Right atrium auricular region (tissue), 2 donors: ENCODE data around the gene CYP24A1. TPM values are rescaled to one million over a fixed set of nuclear protein-coding genes. Genes with fewer than 3 reads are reported as not detected.

ENCODE experiments used
- DNase-seq: peaks from one replicate; pipeline ENCODE4 v3.0.0-alpha.2; 2019; ENCODE audit warnings: low spot score
- H3K27ac ChIP-seq, 2 donors: fragments of 200-600 bp; sonication (generic); 1 replicate in 1 of 2; 2 replicates in 1 of 2; pipeline ENCODE4 v1.5.1; 2016 to 2019
- H3K27me3 ChIP-seq, 2 donors: fragments of 200-600 bp; sonication (generic); one replicate each; pipeline versions ENCODE4 v1.5.1 to v1.6.0; 2017 to 2019
- H3K36me3 ChIP-seq: fragments of 200-600 bp; sonication (generic); one replicate; pipeline ENCODE4 v1.5.1; 2016
- H3K4me1 ChIP-seq, 2 donors: fragments of 200-600 bp; sonication (generic); one replicate each; pipeline versions ENCODE4 v1.5.1 to v1.6.0; 2017 to 2019
- H3K4me3 ChIP-seq, 2 donors: fragments of 200-600 bp; sonication (generic); 1 replicate in 1 of 2; 2 replicates in 1 of 2; pipeline ENCODE4 v1.5.1; 2017 to 2019; ENCODE audit warnings: mild to moderate bottlenecking in 1 of 2, moderate library complexity in 1 of 2
- H3K9me3 ChIP-seq, 2 donors: fragments of 200-600 bp; sonication (generic); one replicate each; pipeline ENCODE4 v1.5.1; 2019
- total RNA-seq, 2 donors: library from RNA; depleted of rRNA; stranded (reverse); fragments of >200 nt; gene quantifications; one replicate each; pipeline ENCODE4 v1.1.0, GENCODE V29; 2016
- TF ChIP-seq, protein P1 (sequence below), 2 donors: fragments of 200-600 bp; sonication (generic); IDR thresholded peaks; one replicate each; pipeline ENCODE4 v1.5.1; 2019; ENCODE audit warnings: antibody characterized with exemption in 2 of 2

Gene CYP24A1
- total RNA-seq, 2 donors from 2014 or later = 0.24 TPM; not detected in 1

DNA sequence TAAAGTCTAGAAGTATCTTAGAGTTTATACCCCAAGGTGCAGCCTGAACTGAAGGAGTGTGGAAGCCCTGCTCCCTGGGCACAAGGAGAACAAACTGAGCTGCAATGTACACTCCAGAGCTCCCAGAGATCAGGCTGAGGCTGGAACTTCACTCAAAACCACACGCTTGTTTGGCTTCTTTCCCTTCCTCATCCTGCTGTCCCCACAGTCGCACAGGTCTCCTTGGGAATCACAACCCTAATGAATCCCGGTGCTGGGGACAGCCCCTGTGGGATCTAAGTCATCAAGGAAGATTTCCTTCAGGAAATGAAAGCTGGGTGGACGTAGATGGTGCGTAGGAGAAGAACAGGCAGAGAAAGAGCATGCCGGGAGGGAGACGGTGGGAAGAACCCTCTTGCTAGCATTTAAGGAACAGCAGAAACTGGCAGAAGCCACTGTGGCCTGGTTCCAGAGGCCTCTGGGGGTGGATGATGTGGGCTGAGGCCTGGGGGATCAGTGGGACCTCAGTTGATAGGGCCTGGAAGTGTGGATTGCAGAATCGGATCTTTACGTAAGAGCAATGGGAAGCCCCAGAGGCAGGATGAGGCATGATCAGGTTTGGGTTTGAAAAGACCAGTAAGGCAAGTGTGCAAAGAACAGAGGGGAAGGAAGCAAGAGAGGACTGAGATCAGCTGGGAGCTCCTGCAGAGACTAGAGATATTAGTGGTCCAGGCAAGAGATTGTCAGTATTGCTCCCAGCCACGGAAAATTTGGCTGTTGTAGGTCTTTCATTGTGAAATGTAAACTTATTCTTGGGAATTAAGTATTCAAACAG is 21.4 kb downstream of the CYP24A1 start:
- H3K4me3 ChIP-seq = peak overlapping the region in 1 of 2 donors; percentile 6

DNA sequence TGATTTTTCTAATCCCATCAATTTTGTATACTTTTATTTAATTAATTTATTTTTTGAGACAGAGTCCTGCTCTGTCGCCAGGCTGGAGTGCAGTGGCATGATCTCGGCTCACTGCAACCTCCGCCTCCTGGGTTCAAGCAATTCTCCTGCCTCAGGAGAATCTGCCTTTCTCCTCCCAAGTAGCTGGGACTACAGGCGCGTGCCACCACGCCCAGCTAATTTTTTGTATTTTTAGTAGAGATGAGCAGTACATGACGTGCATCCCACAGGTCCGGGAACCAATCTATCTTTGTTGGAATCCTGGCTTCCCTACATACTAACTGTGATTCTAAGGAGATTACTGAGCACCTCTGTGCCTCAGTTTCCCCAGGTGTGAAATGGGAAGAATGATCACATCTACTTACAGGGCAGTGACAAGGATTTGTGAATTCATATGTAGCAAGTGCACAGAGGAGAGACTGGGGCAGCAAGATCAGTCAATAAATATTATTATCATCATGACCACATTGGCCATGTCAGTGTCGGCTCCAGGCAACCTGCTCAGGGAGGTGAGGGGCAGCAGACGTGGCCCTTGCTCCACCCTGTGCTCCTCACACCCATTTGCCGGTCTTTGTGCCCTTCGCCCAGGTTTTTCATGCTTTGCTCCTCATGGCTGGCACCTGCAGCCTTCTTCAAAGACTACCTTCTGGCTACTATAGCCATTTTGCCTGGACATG is 22.1 kb downstream of the CYP24A1 start:
- Histone ChIP-seq H3K27ac (no peak overlapping the region), H3K27me3 (no peaks in the 10 kb centered on the region), H3K9me3 (no peaks in the 10 kb centered on the region), H3K36me3 (no peaks in the 10 kb centered on the region), H3K4me3 (no peak overlapping the region), H3K4me1 (no peaks in the 10 kb centered on the region)
- no peak for DNase-seq
- TF ChIP-seq, protein P1, sequence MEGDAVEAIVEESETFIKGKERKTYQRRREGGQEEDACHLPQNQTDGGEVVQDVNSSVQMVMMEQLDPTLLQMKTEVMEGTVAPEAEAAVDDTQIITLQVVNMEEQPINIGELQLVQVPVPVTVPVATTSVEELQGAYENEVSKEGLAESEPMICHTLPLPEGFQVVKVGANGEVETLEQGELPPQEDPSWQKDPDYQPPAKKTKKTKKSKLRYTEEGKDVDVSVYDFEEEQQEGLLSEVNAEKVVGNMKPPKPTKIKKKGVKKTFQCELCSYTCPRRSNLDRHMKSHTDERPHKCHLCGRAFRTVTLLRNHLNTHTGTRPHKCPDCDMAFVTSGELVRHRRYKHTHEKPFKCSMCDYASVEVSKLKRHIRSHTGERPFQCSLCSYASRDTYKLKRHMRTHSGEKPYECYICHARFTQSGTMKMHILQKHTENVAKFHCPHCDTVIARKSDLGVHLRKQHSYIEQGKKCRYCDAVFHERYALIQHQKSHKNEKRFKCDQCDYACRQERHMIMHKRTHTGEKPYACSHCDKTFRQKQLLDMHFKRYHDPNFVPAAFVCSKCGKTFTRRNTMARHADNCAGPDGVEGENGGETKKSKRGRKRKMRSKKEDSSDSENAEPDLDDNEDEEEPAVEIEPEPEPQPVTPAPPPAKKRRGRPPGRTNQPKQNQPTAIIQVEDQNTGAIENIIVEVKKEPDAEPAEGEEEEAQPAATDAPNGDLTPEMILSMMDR (IDR thresholded peaks at IDR 0.05) = no peak

More for the DNA sequence above, 21.4 kb downstream of the CYP24A1 start:
- TF ChIP-seq, protein P1 (IDR thresholded peaks at IDR 0.05) = no peak
- Histone ChIP-seq H3K36me3 (no peaks in the 10 kb centered on the region), H3K27ac (no peak overlapping the region), H3K4me1 (no peaks in the 10 kb centered on the region), H3K9me3 (no peaks in the 10 kb centered on the region), H3K27me3 (no peaks in the 10 kb centered on the region)
- no peak for DNase-seq

DNA sequence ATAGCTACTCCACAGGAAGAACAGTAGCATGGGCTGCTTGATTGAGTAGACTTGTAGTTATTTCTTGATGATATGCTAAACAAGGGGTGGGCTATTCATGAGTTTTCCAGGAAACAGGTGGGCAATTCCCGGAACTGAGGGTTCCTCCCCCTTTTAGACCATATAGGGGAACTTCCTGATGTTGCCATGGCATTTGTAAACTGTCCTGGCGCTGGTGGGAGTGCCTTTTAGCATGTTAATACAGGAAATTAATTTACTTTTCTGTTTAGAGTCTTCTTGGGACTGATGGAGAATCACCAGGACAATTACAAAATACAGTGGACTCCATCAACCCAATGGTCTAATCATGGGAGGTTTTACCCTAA is 22.7 kb downstream of the CYP24A1 start:
- Histone ChIP-seq H3K4me3 (no peak overlapping the region), H3K27me3 (no peaks in the 10 kb centered on the region), H3K27ac (no peak overlapping the region), H3K4me1 (no peaks in the 10 kb centered on the region), H3K36me3 (no peaks in the 10 kb centered on the region), H3K9me3 (no peaks in the 10 kb centered on the region)
- TF ChIP-seq, protein P1 (IDR thresholded peaks at IDR 0.05) = no peak
- DNase-seq = no peak

DNA sequence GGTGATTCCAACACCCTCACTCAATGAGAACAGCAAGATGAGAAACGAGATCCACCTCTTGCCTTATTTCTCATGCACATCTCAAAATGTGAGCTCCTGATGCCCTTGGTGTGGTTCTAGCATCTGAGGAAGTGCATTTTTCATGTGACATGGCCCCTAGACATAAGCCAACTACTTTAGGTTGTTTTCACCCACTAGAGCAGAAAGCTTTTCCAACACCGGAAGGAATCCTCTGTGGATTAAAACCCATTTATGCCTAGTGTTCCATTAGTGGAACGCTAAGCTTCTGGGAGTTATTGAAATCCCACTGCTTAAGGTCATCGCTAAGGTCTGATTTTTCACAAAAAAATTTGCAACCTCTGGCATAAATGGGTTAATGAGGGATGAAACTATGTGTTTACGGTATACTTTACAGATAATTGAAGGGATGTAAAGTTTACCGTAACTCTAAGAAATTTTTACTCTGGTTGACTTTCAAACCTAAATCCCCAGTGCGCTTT is 24.0 kb downstream of the CYP24A1 start:
- H3K36me3 ChIP-seq = no peaks in the 10 kb centered on the region
- no peak overlapping the region for H3K27ac ChIP-seq
- H3K4me3 ChIP-seq = no peak overlapping the region
- no peak for DNase-seq
- no peaks in the 10 kb centered on the region for H3K9me3 ChIP-seq
- TF ChIP-seq, protein P1 (IDR thresholded peaks at IDR 0.05) = no peak
- H3K4me1 ChIP-seq = no peaks in the 10 kb centered on the region
- no peaks in the 10 kb centered on the region for H3K27me3 ChIP-seq

DNA sequence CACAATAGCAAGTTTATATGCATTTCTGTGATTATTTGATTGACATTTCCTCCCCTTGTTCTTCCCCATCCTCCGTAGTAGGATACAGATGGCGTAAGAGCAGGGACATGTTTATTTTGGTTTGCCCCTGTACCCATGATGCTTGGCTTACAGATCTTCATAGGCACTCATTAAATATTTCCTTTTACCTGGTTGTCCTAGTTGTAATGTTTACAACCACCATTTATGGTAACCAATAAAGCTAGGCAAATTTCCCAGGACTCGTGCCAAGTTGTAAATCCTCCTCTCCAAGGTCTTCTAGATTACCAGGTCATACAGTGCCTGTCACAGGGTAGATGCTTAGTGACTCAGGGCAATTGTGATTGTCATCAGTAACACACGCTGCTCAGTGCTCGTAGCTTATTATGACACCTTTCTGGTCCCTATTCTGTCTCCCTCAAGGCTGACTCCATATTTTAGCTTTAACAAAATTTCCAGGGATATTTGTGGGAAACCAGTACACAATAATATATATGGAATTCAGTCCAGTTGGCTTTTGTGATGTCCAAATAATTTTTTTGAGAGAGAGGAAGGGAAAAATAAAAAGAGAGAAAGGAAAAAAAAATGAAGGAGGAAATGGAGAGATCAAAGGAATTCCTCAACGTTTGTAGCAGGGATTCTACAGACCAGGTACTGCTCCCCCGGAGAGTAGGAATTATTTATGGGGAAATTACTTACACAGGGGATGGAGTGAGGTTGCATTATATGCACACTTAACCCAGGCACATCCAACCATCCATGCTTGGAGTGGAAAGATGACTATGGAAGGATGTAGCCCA is 24.6 kb downstream of the CYP24A1 start:
- TF ChIP-seq, protein P1 (IDR thresholded peaks at IDR 0.05) = no peak
- no peak overlapping the region for H3K27ac ChIP-seq
- no peaks in the 10 kb centered on the region for H3K27me3 ChIP-seq
- no peak for DNase-seq
- H3K4me3 ChIP-seq = no peak overlapping the region
- H3K4me1 ChIP-seq = no peaks in the 10 kb centered on the region
- no peaks in the 10 kb centered on the region for H3K9me3 ChIP-seq
- no peaks in the 10 kb centered on the region for H3K36me3 ChIP-seq
